ENCODE data around the gene AK9. TPM values are rescaled to one million over a fixed set of nuclear protein-coding genes. Genes with fewer than 3 reads are reported as not detected.

AK9 gene
- total RNA-seq, 1 experiment from 2014 or later = 3.5 TPM

GRCh38 chr6:109672175-109672574, 18.8 kb downstream of the AK9 start (continued):
- TF ChIP-seq TCF7L2 (IDR thresholded peaks at IDR 0.05; ENCODE audit: borderline replicate concordance, extremely low read depth, insufficient read depth, insufficient read length) (no peak), ZFX (IDR thresholded peaks at IDR 0.05) (no peak), CBX3 (IDR thresholded peaks at IDR 0.05; ENCODE audit: low read depth) (no peak), ELF1 (IDR thresholded peaks at IDR 0.05; ENCODE audit: borderline replicate concordance, low read depth) (no peak), EZH2phosphoT487 (IDR thresholded peaks at IDR 0.05; ENCODE audit: borderline replicate concordance) (no peak)

DNA sequence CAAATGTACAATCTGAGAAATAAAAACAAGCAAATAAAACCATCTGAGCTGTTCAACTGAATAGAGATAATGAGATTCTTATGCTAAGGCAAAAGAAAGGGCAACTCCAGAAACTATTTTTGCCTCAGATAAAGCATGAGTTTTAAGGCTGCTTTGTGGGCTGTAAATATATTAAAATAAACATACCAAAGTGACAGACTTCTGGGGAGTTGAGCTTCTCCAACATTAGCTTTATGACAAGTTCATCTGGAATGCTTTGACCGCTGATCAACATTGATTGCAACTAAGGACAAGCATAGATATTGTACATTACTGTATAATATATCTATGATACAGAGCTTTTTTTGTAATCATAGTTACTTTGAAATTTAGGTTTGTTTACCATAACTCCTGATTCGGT, 19.3 kb downstream of the AK9 start:
- H3K79me2 ChIP-seq (ENCODE audit: insufficient read depth, low read length) = no peaks in the 10 kb centered on the region
- no peak for ATAC-seq
- TF ChIP-seq EGR1 (IDR thresholded peaks at IDR 0.05; ENCODE audit: low read depth) (no peak), EZH2phosphoT487 (IDR thresholded peaks at IDR 0.05; ENCODE audit: borderline replicate concordance) (no peak), POLR2A (IDR thresholded peaks at IDR 0.05; ENCODE audit: borderline replicate concordance, extremely low read depth, insufficient read depth, insufficient read length) (no peak), TCF7L2 (IDR thresholded peaks at IDR 0.05; ENCODE audit: borderline replicate concordance, extremely low read depth, insufficient read depth, insufficient read length) (no peak), ELF1 (IDR thresholded peaks at IDR 0.05; ENCODE audit: borderline replicate concordance, low read depth) (no peak), EZH2 (IDR thresholded peaks at IDR 0.05) (no peak), CTCF (IDR thresholded peaks at IDR 0.05 in 2 of 3, conservative IDR thresholded peaks at IDR 0.05 in 1 of 3; ENCODE audit: borderline replicate concordance in 1 of 3, insufficient read depth in 1 of 3, low read depth in 2 of 3, low read length in 2 of 3) (no peak), CEBPB (IDR thresholded peaks at IDR 0.05; ENCODE audit: low read depth) (no peak), SIN3A (IDR thresholded peaks at IDR 0.05; ENCODE audit: low read depth) (no peak), ZFX (IDR thresholded peaks at IDR 0.05) (no peak)
- ChIA-PET CTCF (no interaction called here), RAD21 (ENCODE audit: low non-redundant PET in 1 of 2, low total read pairs in 2 of 2, uncharacterized antibody in 2 of 2, unreplicated experiment in 2 of 2) (no interaction called here), POLR2A (no interaction called here)
- no TSS peak for BruUV-seq (replicated peaks)
- no peak overlapping the region for H2AFZ ChIP-seq (ENCODE audit: low read depth, low read length, poor library complexity, severe bottlenecking)
- H3K27ac ChIP-seq (ENCODE audit: low read depth, low read length) = no peak overlapping the region
- H3K9me3 ChIP-seq (ENCODE audit: control insufficient read depth in 1 of 2, insufficient read depth in 1 of 2, low read depth in 1 of 2, low read length in 2 of 2) = no peaks in the 10 kb centered on the region
- H3K27me3 ChIP-seq (ENCODE audit: insufficient read depth, low read length) = no peaks in the 10 kb centered on the region
- H3K9ac ChIP-seq (ENCODE audit: low read length) = no peak overlapping the region
- no peak overlapping the region for H3K4me3 ChIP-seq (replicated peaks in 1 of 2; ENCODE audit: low read depth in 1 of 2, low read length in 2 of 2)
- no peak overlapping the region for H3K4me2 ChIP-seq (ENCODE audit: low read length)
- H3K4me1 ChIP-seq (ENCODE audit: control insufficient read depth in 1 of 2, insufficient read depth in 2 of 2, low read length in 2 of 2) = no peaks in the 10 kb centered on the region
- intact Hi-C loops (cut with micrococcal nuclease) = no loop called here
- H3K9me2 ChIP-seq (ENCODE audit: insufficient read depth) = no peaks in the 10 kb centered on the region
- no peaks in the 10 kb centered on the region for H4K20me1 ChIP-seq (ENCODE audit: insufficient read depth)
- no peaks in the 10 kb centered on the region for H3K36me3 ChIP-seq (ENCODE audit: control insufficient read depth in 1 of 2, insufficient read depth in 2 of 2, low read length in 2 of 2)
- no peak for DNase-seq (ENCODE audit: low read depth, low spot score)
